Panc1 (cell line): ENCODE measurements around the gene IRX5. TPM values are rescaled to one million over a fixed set of nuclear protein-coding genes. Genes with fewer than 3 reads are reported as not detected.

ENCODE experiments used
- ATAC-seq: fragments of 200-7000 bp; cut with Tn5 transposase; 2 replicates; pipeline ENCODE4 v1.9.1; 2020; ENCODE audit warnings: mild to moderate bottlenecking, moderate library complexity
- BruUV-seq: library from RNA; stranded (reverse); fragments of 400-500 nt; replicated peaks from 2 replicates; lab custom pipeline; 2021; lab: Mats Ljungman, UMichigan
- CTCF ChIA-PET: fragments of 300-600 bp; sonication (Branson Sonifier 250); formaldehyde crosslinking; loops from one replicate; lab custom pipeline; 2022; ENCODE audit warnings: antibody characterized with exemption; lab: Charles Lee
- POLR2A ChIA-PET: fragments of 300-600 bp; sonication (Branson Sonifier 250); formaldehyde crosslinking; loops from one replicate; lab custom pipeline; 2022; ENCODE audit warnings: antibody characterized with exemption; lab: Charles Lee
- DNase-seq: peaks from one replicate; pipeline ENCODE4 v3.0.0-alpha.2; 2010; ENCODE audit warnings: low read depth, low spot score
- H3K27ac ChIP-seq: 2 replicates; pipeline ENCODE4 v1.5.1; 2011; ENCODE audit warnings: mild to moderate bottlenecking, low read length, inconsistent platforms
- H3K27me3 ChIP-seq: fragments of 200-500 bp; sonication (Bioruptor generic); 2 replicates; pipeline ENCODE4 v1.6.0; 2014; ENCODE audit warnings: low read length, inconsistent platforms; ENCODE audit not compliant: control insufficient read depth, insufficient read depth
- H3K36me3 ChIP-seq: fragments of 200-500 bp; sonication (Bioruptor generic); 2 replicates; pipeline ENCODE4 v1.5.1; 2014; ENCODE audit warnings: inconsistent platforms, mild to moderate bottlenecking, low read length, moderate library complexity; ENCODE audit not compliant: control insufficient read depth, insufficient read depth
- H3K4me1 ChIP-seq: 2 replicates; pipeline ENCODE4 v1.5.1; 2011; ENCODE audit warnings: inconsistent platforms, mild to moderate bottlenecking, low read length, moderate library complexity; ENCODE audit not compliant: control insufficient read depth, insufficient read depth
- H3K4me3 ChIP-seq, 2 experiments: 2 replicates each; pipeline ENCODE4 v1.5.1; 2011 to 2012; ENCODE audit warnings: low read depth in 2 of 2, low read length in 2 of 2, mild to moderate bottlenecking in 2 of 2, inconsistent platforms in 1 of 2, moderate library complexity in 1 of 2
- H3K9me3 ChIP-seq: fragments of 200-500 bp; sonication (Bioruptor generic); 2 replicates; pipeline ENCODE4 v1.5.1; 2014; ENCODE audit warnings: low read depth, mild to moderate bottlenecking, inconsistent platforms, low read length, moderate library complexity; ENCODE audit not compliant: control insufficient read depth, insufficient read depth
- POLR2AphosphoS5 ChIP-seq: IDR thresholded peaks from 2 replicates; pipeline ENCODE4 v1.6.1; 2012; ENCODE audit warnings: mild to moderate bottlenecking, low read depth, low read length, moderate library complexity
- SIN3A ChIP-seq: IDR thresholded peaks from 2 replicates; pipeline ENCODE4 v1.6.1; 2012; ENCODE audit warnings: low read depth, mild to moderate bottlenecking, low read length, moderate library complexity, borderline replicate concordance; ENCODE audit not compliant: insufficient read depth
- TCF7L2 ChIP-seq: IDR thresholded peaks from 2 replicates; pipeline ENCODE4 v1.6.1; 2011; ENCODE audit warnings: mild to moderate bottlenecking, low read depth, low read length, inconsistent platforms
- in situ Hi-C: cut with HindIII; loops from 2 replicates; pipeline ENCODE4 v1.10.0; 2016; ENCODE audit warnings: low sequenced_read_pairs, low pct_unique_long_range_greater_than_20kb
- intact Hi-C: fragments of 100-400 bp; cut with micrococcal nuclease; formaldehyde crosslinking; loops from one replicate; pipeline ENCODE4 v1.10.0; 2022; ENCODE audit not compliant: unreplicated experiment
- total RNA-seq: library from RNA; stranded (reverse); gene quantifications from one replicate; pipeline ENCODE4 v1.2.1, GENCODE V29; 2021; ENCODE audit not compliant: unreplicated experiment
- TF ChIP-seq, protein P1 (sequence below), 2 experiments: IDR thresholded peaks; 2 replicates each; pipeline ENCODE4 v1.6.1; 2011 to 2012; ENCODE audit warnings: low read depth in 2 of 2, control low read depth in 1 of 2, low read length in 1 of 2, mild to moderate bottlenecking in 1 of 2, moderate library complexity in 1 of 2; ENCODE audit not compliant: insufficient read depth in 1 of 2
- TF ChIP-seq, protein P2 (sequence below): fragments of 450-650 bp; IDR thresholded peaks from 2 replicates; pipeline ENCODE4 v1.5.1; 2017; ENCODE audit warnings: mild to moderate bottlenecking

Gene IRX5
- total RNA-seq, 1 experiment from 2014 or later: 2.7 TPM

DNA sequence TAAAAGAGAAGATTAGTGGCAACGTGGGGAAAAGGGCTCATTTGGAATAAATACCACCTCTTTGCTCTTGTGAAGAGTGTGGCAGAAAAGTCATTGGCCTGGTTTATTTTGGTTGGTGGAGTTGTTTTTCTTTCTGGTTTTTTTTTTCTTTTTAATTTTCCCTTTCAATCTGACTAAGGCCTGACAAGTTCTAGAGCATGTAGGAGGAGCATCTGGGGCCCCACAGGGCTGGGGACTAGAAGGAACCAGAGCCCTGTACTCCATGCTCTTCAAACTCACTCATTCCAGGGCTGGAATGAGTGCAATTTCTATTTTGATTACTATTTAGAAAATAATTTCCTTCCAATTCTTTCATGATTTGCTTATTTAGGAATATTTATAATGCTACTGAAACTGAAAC, 13.3 kb downstream of the IRX5 start:
- DNase-seq: no peak
- ATAC-seq: no peak
- no peak overlapping the region for H3K27ac ChIP-seq
- intact Hi-C loops: no loop called here
- BruUV-seq: no TSS peak
- in situ Hi-C loops: no loop called here
- TF ChIP-seq SIN3A (no peak), TCF7L2 (no peak), POLR2AphosphoS5 (no peak)
- TF ChIP-seq, protein P1, sequence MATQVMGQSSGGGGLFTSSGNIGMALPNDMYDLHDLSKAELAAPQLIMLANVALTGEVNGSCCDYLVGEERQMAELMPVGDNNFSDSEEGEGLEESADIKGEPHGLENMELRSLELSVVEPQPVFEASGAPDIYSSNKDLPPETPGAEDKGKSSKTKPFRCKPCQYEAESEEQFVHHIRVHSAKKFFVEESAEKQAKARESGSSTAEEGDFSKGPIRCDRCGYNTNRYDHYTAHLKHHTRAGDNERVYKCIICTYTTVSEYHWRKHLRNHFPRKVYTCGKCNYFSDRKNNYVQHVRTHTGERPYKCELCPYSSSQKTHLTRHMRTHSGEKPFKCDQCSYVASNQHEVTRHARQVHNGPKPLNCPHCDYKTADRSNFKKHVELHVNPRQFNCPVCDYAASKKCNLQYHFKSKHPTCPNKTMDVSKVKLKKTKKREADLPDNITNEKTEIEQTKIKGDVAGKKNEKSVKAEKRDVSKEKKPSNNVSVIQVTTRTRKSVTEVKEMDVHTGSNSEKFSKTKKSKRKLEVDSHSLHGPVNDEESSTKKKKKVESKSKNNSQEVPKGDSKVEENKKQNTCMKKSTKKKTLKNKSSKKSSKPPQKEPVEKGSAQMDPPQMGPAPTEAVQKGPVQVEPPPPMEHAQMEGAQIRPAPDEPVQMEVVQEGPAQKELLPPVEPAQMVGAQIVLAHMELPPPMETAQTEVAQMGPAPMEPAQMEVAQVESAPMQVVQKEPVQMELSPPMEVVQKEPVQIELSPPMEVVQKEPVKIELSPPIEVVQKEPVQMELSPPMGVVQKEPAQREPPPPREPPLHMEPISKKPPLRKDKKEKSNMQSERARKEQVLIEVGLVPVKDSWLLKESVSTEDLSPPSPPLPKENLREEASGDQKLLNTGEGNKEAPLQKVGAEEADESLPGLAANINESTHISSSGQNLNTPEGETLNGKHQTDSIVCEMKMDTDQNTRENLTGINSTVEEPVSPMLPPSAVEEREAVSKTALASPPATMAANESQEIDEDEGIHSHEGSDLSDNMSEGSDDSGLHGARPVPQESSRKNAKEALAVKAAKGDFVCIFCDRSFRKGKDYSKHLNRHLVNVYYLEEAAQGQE (IDR thresholded peaks at IDR 0.05; ENCODE audit: insufficient read depth in 1 of 2, low read depth in 2 of 2, low read length in 1 of 2): no peak
- TF ChIP-seq, protein P2, sequence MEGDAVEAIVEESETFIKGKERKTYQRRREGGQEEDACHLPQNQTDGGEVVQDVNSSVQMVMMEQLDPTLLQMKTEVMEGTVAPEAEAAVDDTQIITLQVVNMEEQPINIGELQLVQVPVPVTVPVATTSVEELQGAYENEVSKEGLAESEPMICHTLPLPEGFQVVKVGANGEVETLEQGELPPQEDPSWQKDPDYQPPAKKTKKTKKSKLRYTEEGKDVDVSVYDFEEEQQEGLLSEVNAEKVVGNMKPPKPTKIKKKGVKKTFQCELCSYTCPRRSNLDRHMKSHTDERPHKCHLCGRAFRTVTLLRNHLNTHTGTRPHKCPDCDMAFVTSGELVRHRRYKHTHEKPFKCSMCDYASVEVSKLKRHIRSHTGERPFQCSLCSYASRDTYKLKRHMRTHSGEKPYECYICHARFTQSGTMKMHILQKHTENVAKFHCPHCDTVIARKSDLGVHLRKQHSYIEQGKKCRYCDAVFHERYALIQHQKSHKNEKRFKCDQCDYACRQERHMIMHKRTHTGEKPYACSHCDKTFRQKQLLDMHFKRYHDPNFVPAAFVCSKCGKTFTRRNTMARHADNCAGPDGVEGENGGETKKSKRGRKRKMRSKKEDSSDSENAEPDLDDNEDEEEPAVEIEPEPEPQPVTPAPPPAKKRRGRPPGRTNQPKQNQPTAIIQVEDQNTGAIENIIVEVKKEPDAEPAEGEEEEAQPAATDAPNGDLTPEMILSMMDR: no peak
- no peak overlapping the region for H3K4me3 ChIP-seq
- no peaks in the 10 kb centered on the region for H3K27me3 ChIP-seq
- H3K9me3 ChIP-seq: no peaks in the 10 kb centered on the region
- H3K36me3 ChIP-seq: no peaks in the 10 kb centered on the region
- POLR2A ChIA-PET: no interaction called here
- no peaks in the 10 kb centered on the region for H3K4me1 ChIP-seq
- CTCF ChIA-PET: no interaction called here

DNA sequence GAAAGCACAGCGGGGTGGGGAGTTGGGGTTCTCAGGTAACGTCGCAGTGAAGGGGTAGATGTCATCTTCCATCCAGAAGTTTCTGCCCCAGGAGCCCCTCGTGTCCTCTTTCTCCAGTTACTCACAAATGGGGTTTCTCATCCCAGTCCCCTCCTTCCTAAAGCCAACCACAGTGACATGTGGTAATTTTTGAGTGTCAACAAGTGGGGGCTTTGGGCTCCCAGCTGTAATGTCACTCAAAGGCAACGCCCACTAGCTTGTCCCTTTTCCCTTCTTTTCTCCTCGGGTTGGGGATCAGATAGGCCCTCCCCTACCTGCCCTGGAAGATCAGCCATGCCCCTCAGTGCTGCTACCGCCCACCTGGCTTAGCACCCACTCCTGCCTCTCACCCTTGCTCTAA, 14.4 kb downstream of the IRX5 start:
- Histone ChIP-seq H3K4me1 (no peaks in the 10 kb centered on the region), H3K4me3 (no peak overlapping the region), H3K27ac (no peak overlapping the region), H3K9me3 (no peaks in the 10 kb centered on the region), H3K36me3 (no peaks in the 10 kb centered on the region), H3K27me3 (no peaks in the 10 kb centered on the region)
- in situ Hi-C loops (no loop called here), intact Hi-C loops (no loop called here)
- ChIA-PET POLR2A (no interaction called here), CTCF (no interaction called here)
- BruUV-seq: no TSS peak
- TF ChIP-seq SIN3A (no peak), POLR2AphosphoS5 (no peak), TCF7L2 (no peak)
- TF ChIP-seq, protein P2: no peak
- TF ChIP-seq, protein P1 (IDR thresholded peaks at IDR 0.05; ENCODE audit: insufficient read depth in 1 of 2, low read depth in 2 of 2, low read length in 1 of 2): no peak
- ATAC-seq (no peak), DNase-seq (no peak)
